Naive B cell (primary cell): ENCODE data around the gene MTF1. TPM values are rescaled to one million over a fixed set of nuclear protein-coding genes. Genes with fewer than 3 reads are reported as not detected.
"Not testable (repeated sequence)": the region's sequence is repeated elsewhere in the genome, so short reads cannot be mapped to it uniquely, and the experiment has no call there.

Experiments used
- ATAC-seq, 2 donors: fragments of 150-1000 bp; cut with Tn5 transposase; 2 replicates each; pipeline ENCODE4 v1.10.0; 2021; ENCODE audit warnings: low read depth in 2 of 2, mild to moderate bottlenecking in 2 of 2, moderate library complexity in 2 of 2
- DNase-seq: peaks from one replicate; pipeline ENCODE4 v3.0.0; 2022
- H3K27ac Mint-ChIP-seq, 6 donors: one replicate each; pipeline ENCODE4 v1.8.0; 2020 to 2022; ENCODE audit warnings: mild to moderate bottlenecking in 6 of 6, mixed read lengths in 6 of 6, moderate library complexity in 5 of 6, inconsistent platforms in 2 of 6
- H3K27me3 Mint-ChIP-seq, 3 donors: one replicate each; pipeline ENCODE4 v1.8.0; 2021 to 2022; ENCODE audit warnings: mixed read lengths in 3 of 3, mild to moderate bottlenecking in 1 of 3
- H3K36me3 Mint-ChIP-seq, 2 donors: one replicate each; pipeline ENCODE4 v1.8.0; 2020 to 2022; ENCODE audit warnings: mixed read lengths in 2 of 2, inconsistent platforms in 1 of 2, mild to moderate bottlenecking in 1 of 2
- H3K4me1 Mint-ChIP-seq, 3 donors: one replicate each; pipeline ENCODE4 v1.8.0; 2020 to 2022; ENCODE audit warnings: mixed read lengths in 3 of 3, inconsistent platforms in 1 of 3, mild to moderate bottlenecking in 1 of 3, moderate library complexity in 1 of 3
- H3K4me3 Mint-ChIP-seq, 8 donors: one replicate each; pipeline ENCODE4 v1.8.0; 2020 to 2022; ENCODE audit warnings: mild to moderate bottlenecking in 8 of 8, mixed read lengths in 8 of 8, moderate library complexity in 8 of 8, inconsistent platforms in 2 of 8
- H3K9me3 Mint-ChIP-seq, 7 donors: one replicate each; pipeline ENCODE4 v1.8.0; 2020 to 2022; ENCODE audit warnings: mixed read lengths in 7 of 7, mild to moderate bottlenecking in 5 of 7, inconsistent platforms in 2 of 7, moderate library complexity in 1 of 7
- polyA plus RNA-seq, 6 donors: library from polyadenylated mRNA; unstranded; fragments of 300-500 nt; fragmentation: Illumina TruSeq; gene quantifications; one replicate each; pipeline ENCODE4 v1.2.3, GENCODE V29; 2021; ENCODE audit warnings: low read depth in 6 of 6

MTF1 gene
- polyA plus RNA-seq, 6 donors from 2014 or later = 8.7 to 29.9 (median 25.2) TPM

DNA sequence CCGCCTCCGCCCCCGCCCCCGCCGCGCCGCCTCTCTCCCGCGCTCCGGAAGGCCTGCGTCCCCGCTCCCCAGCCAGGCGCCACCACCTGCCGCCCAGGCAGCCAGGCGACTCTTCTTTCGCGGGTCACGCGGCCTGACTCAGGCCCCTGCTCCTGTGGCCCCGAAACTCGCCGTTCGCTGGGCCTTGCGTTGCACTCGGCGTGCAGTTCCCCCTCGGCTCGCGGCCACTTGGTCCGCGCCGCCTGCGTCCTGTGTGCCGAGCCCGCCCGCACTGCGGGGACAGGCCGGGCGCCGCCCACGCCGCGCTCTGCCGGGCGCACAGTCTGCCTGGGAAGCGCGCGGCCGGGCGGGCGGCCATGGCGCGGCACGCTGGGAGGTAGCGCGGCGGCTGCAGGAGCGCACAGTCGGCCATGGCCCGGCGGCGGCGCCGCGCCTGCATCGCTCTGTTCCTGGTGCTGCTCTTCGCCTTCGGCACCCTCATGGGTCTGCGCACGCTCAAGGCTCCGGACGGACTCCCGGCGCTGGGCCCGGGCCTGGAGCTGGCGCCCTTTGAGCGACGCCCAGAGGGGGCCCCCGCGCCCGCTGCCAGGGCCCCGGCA lies 65.5 kb downstream of the MTF1 start, which contains the start of gene MANEAL:
TSS of gene MANEAL (plus strand) at position 75 of the 599 bp plus-strand sequence. CDS start at position 411, 336 bp downstream.
- ATAC-seq (peak; percentile 85 to 87), DNase-seq (peak; percentile 48)
- H3K27me3 Mint-ChIP-seq = peaks cover 12 to 37% (median 32%) of the 10 kb centered on the region in 3 donors
- no peaks in the 10 kb centered on the region for H3K9me3 Mint-ChIP-seq
- peaks cover 17 to 23% (median 19%) of the 10 kb centered on the region in 3 donors for H3K4me1 Mint-ChIP-seq
- H3K27ac Mint-ChIP-seq = peak within 1 kb of the TSS in 1 of 6 donors; percentile 53
- peaks cover 0 to 2% of the 10 kb centered on the region in 2 donors for H3K36me3 Mint-ChIP-seq
- peak within 1 kb of the TSS; percentile 73 to 92 (median 88) for H3K4me3 Mint-ChIP-seq

DNA sequence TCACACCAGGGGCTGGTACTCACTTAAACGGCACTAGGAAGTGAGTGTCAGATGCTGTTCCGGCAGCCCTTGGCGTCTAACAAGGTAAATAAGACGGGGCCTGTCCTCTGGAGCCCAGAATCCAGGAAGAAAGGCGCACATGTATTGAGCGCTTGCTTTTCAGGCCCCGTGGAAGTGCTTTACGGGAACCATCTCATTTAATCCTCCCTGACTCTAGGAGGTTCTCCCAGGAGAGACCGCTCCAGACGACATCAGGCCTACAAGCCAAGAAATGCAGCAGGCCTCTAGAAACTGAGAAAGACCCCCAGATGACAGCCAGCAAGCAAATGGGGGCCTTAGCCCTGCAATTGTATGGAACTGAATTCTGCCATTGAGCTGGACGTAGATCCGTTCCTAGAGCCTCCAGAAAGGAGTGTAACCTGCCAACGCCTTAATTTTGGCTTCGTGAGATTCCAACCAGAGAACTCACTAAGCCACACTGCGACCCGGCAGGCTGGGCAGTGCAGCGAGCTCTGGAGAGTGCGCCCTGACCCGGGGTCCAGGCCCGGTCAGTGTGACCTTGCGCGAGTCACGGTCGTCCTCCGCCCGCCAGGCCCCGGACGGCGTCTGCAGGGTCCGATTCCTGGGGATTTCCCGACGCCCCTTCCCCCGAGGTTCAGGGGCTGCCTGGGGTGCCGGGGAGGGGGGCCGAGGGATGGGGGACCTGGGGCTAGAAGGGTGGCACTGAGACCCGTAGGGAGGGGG lies 66.3 kb downstream of the MTF1 start:
- DNase-seq (no peak), ATAC-seq (no peak)
- H3K9me3 Mint-ChIP-seq = no peaks in the 10 kb centered on the region
- H3K27ac Mint-ChIP-seq = peak overlapping the region in 1 of 6 donors; percentile 53
- H3K4me1 Mint-ChIP-seq = peaks cover 16 to 23% (median 17%) of the 10 kb centered on the region in 3 donors
- no peaks in the 10 kb centered on the region for H3K36me3 Mint-ChIP-seq
- H3K4me3 Mint-ChIP-seq = peak overlapping the region; percentile 70 to 84 (median 80)
- peaks cover 12 to 45% (median 32%) of the 10 kb centered on the region in 3 donors for H3K27me3 Mint-ChIP-seq

DNA sequence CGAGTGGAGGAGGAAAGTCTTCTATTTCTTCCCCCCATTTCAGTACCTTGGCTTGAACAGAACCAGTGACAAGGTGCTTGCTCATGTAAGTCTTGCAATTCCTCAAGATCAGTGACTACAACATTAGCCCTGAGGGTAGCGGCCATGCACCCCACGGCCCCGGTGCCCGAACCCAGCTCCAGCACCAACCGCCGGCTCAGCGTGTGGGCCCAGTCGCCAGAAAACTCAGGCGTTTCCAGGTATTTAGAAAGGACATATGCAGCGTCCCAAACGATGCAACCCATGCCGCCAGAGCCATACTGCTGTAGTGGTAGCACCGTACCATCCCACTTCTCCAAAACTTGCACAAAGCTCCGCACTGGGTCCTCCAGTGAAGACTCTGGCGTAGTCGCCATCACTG lies 76.9 kb downstream of the MTF1 start:
- no peak for ATAC-seq
- peaks cover 21 to 37% (median 34%) of the 10 kb centered on the region in 3 donors for H3K27me3 Mint-ChIP-seq
- no peak overlapping the region for H3K27ac Mint-ChIP-seq
- H3K4me3 Mint-ChIP-seq = no peak overlapping the region
- DNase-seq = no peak
- H3K9me3 Mint-ChIP-seq = no peaks in the 10 kb centered on the region
- H3K4me1 Mint-ChIP-seq = peaks cover 5 to 9% (median 5%) of the 10 kb centered on the region in 3 donors
- no peaks in the 10 kb centered on the region for H3K36me3 Mint-ChIP-seq

GRCh38 chr1:37778654-37779053 lies 80.7 kb downstream of the MTF1 start:
- Mint-ChIP-seq H3K4me3 (peak overlapping the region in 1 of 8 donors; percentile 31), H3K27me3 (peaks cover 11 to 24% (median 23%) of the 10 kb centered on the region in 3 donors), H3K27ac (no peak overlapping the region)

GRCh38 chr1:37776946-37777516 lies 82.4 kb downstream of the MTF1 start:
- Mint-ChIP-seq H3K4me1 (peaks cover 5 to 12% (median 9%) of the 10 kb centered on the region in 3 donors), H3K27me3 (peaks cover 11 to 36% (median 32%) of the 10 kb centered on the region in 3 donors), H3K4me3 (peak overlapping the region in 1 of 8 donors; percentile 29), H3K36me3 (no peaks in the 10 kb centered on the region), H3K9me3 (peaks cover 0 to 17% (median 9%) of the 10 kb centered on the region in 7 donors), H3K27ac (peak overlapping the region in 1 of 6 donors; percentile 42)
- DNase-seq = no peak
- no peak for ATAC-seq

More at GRCh38 chr1:37778654-37779053, 80.7 kb downstream of the MTF1 start:
- peaks cover 0 to 6% (median 2%) of the 10 kb centered on the region in 7 donors for H3K9me3 Mint-ChIP-seq
- DNase-seq (no peak), ATAC-seq (no peak)
- H3K36me3 Mint-ChIP-seq = no peaks in the 10 kb centered on the region
- peaks cover 5 to 12% (median 9%) of the 10 kb centered on the region in 3 donors for H3K4me1 Mint-ChIP-seq

GRCh38 chr1:37771440-37771839 lies 88.0 kb downstream of the MTF1 start:
- H3K36me3 Mint-ChIP-seq, H3K27ac Mint-ChIP-seq, ATAC-seq, H3K4me3 Mint-ChIP-seq, H3K4me1 Mint-ChIP-seq, DNase-seq: not testable (repeated sequence)
- Mint-ChIP-seq H3K27me3 (peaks cover 35 to 61% (median 56%) of the 10 kb centered on the region in 3 donors), H3K9me3 (peaks cover 0 to 17% (median 9%) of the 10 kb centered on the region in 7 donors)

DNA sequence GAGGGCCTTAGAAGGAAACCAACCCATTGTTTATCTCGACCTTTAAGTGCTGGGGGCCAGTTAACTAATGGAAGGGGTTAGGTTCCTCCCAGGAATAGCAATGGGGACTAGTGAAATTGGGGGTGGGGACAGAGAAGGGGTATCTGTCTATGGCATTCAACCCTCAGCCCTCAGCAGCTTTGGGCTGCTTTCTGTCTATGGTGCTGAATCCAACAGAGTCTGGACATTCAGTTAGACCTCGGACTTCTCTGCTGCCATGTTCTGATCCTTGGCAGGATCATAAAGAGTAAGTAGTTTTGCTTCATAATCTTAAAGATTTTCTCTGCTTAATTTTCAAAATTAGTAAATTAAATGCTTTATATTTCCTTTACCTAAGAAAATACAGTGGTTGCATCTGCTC lies 91.9 kb downstream of the MTF1 start:
- no peak for ATAC-seq
- Mint-ChIP-seq H3K9me3 (peaks cover 0 to 8% (median 4%) of the 10 kb centered on the region in 7 donors), H3K4me1 (peaks cover 10 to 25% (median 15%) of the 10 kb centered on the region in 3 donors), H3K27ac (no peak overlapping the region), H3K36me3 (peaks cover 5 to 10% of the 10 kb centered on the region in 2 donors), H3K27me3 (peaks cover 69 to 88% (median 87%) of the 10 kb centered on the region in 3 donors), H3K4me3 (no peak overlapping the region)
- no peak for DNase-seq

DNA sequence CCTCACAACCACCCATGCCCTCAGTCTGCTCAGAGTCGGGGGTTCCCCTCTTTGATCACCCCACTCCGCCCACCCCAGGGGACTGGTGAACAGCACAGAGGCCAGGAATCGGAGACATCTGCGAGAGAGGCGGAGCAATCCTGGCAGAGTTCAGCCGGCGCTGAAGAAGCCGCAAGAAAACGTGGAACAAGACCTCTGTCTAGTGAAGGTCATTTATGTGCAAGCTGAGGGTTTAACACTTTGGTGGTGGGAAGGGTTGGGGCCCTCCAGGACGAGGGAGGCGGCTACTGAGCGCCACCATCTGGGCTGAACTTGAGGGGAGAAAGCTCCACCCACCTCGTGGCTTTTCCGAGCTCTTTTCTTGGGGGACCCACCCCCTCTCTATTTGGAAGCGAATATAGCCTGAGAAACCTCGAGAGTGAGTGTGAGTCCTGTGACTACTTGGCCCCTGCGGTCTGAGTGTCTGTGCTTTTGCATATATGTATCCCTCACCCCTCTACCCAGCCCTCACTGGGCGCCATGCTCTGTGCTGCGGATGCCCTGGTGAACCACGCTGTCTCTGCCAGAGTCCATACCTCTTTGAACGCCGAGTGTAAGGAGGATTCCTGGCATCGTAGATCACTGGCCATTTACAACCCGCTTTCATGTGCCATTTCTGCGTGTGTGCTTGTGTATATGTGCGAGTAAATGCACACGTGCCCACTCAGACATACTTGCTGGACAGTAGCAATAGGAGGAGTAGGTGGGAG lies 93.3 kb downstream of the MTF1 start:
- peak overlapping the region in 6 of 8 donors; percentile 32 to 70 (median 52) for H3K4me3 Mint-ChIP-seq
- H3K36me3 Mint-ChIP-seq = peaks cover 5 to 10% of the 10 kb centered on the region in 2 donors
- peaks cover 72 to 92% (median 91%) of the 10 kb centered on the region in 3 donors for H3K27me3 Mint-ChIP-seq
- DNase-seq (no peak), ATAC-seq (peak; percentile 60 to 83)
- H3K4me1 Mint-ChIP-seq = peaks cover 10 to 25% (median 15%) of the 10 kb centered on the region in 3 donors
- H3K27ac Mint-ChIP-seq = no peak overlapping the region
- H3K9me3 Mint-ChIP-seq = peaks cover 0 to 8% (median 4%) of the 10 kb centered on the region in 7 donors

DNA sequence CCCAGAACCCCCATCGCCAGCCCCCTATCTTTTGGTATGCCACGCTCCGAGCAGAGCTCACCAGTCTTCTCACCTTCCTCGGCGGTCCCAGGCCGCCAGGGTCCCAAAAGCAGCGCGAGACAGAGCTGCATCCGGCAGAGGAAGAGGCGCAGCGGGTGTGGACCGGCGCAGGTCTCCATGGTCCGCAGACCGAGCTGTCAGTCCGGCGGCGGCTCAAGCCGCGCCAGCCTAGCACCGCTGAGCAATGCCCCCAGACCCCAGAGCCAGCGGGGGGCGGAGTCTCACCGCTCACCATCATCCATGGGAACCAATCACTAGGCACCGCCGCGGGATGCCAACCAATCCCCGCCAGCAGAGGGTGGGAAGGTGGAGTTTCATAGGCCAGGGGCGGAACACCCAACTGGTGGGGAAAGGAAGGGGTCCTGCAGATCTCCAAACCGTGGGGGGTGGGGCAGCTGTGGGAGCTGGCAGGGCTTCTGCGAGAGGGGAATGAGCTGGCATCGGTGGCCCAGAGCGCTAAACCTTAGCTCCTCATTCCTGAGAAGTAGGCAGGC lies 94.4 kb downstream of the MTF1 start, which contains the start of gene EPHA10:
TSS of gene EPHA10 (minus strand) at position 233 of the 554 bp plus-strand sequence. CDS start at position 179, 54 bp downstream.
- Mint-ChIP-seq H3K9me3 (peaks cover 0 to 8% (median 4%) of the 10 kb centered on the region in 7 donors), H3K4me1 (peaks cover 10 to 25% (median 15%) of the 10 kb centered on the region in 3 donors), H3K27me3 (peaks cover 61 to 83% (median 79%) of the 10 kb centered on the region in 3 donors), H3K36me3 (peaks cover 5 to 10% of the 10 kb centered on the region in 2 donors), H3K27ac (peak within 1 kb of the TSS in 4 of 6 donors; percentile 20 to 82 (median 52)), H3K4me3 (peak within 1 kb of the TSS in 6 of 8 donors; percentile 45 to 74 (median 60))
- DNase-seq (no peak), ATAC-seq (no peak)

- peaks cover 10 to 25% (median 15%) of the 10 kb centered on the region in 3 donors for H3K4me1 Mint-ChIP-seq
- H3K36me3 Mint-ChIP-seq = peaks cover 5 to 10% of the 10 kb centered on the region in 2 donors
- H3K4me3 Mint-ChIP-seq = peak overlapping the region in 4 of 8 donors; percentile 29 to 74 (median 54)
- H3K27ac Mint-ChIP-seq = peak overlapping the region in 2 of 6 donors; percentile 39 to 82
- DNase-seq = no peak
- H3K27me3 Mint-ChIP-seq = peaks cover 58 to 80% (median 74%) of the 10 kb centered on the region in 3 donors
- ATAC-seq = no peak
- peaks cover 0 to 8% (median 4%) of the 10 kb centered on the region in 7 donors for H3K9me3 Mint-ChIP-seq
These were observed 95.0 kb downstream of the MTF1 start for GRCh38 chr1:37764414-37764825.

GRCh38 chr1:37763791-37764413 lies 95.5 kb downstream of the MTF1 start:
- Mint-ChIP-seq H3K4me3 (peak overlapping the region in 2 of 8 donors; percentile 32 to 37), H3K9me3 (peaks cover 0 to 8% (median 4%) of the 10 kb centered on the region in 7 donors)

More at GRCh38 chr1:37763791-37764413, 95.5 kb downstream of the MTF1 start:
- ATAC-seq = no peak
- H3K4me1 Mint-ChIP-seq = peaks cover 10 to 25% (median 15%) of the 10 kb centered on the region in 3 donors
- no peak for DNase-seq
- H3K27ac Mint-ChIP-seq = peak overlapping the region in 1 of 6 donors; percentile 39
- H3K27me3 Mint-ChIP-seq = peaks cover 56 to 75% (median 69%) of the 10 kb centered on the region in 3 donors
- peaks cover 5 to 10% of the 10 kb centered on the region in 2 donors for H3K36me3 Mint-ChIP-seq
